ENCODE measurements around the gene PRRT3. TPM values are rescaled to one million over a fixed set of nuclear protein-coding genes. Genes with fewer than 3 reads are reported as not detected.

PRRT3 gene
- total RNA-seq, 2 experiments from 2014 or later = 1.4 to 4.3 TPM

DNA sequence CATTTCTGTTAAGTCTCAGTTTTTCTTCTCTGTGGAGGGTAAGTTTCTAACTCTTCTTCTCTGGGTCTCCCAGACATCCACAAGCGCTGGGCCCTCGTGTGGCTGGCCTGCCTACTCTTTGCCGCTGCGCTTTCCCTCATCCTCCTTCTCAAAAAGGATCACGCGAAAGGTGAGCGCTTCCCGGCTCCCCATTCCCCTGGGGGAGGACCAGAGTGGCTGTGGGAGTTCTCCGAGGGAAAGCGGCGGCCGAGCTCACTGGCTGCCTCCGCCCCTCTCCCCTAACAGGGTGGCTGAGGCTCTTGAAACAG, 19.7 kb downstream of the PRRT3 start:
- H3K4me3 ChIP-seq (ENCODE audit: low read depth, low read length, poor library complexity, severe bottlenecking) = peak overlapping the region; percentile 71
- no peak for DNase-seq (ENCODE audit: low spot score)
- H3K79me2 ChIP-seq (ENCODE audit: insufficient read depth, low read depth, low read length) = no peaks in the 10 kb centered on the region; the same call in 1 of the 2 replicates
- TF ChIP-seq, protein P1, sequence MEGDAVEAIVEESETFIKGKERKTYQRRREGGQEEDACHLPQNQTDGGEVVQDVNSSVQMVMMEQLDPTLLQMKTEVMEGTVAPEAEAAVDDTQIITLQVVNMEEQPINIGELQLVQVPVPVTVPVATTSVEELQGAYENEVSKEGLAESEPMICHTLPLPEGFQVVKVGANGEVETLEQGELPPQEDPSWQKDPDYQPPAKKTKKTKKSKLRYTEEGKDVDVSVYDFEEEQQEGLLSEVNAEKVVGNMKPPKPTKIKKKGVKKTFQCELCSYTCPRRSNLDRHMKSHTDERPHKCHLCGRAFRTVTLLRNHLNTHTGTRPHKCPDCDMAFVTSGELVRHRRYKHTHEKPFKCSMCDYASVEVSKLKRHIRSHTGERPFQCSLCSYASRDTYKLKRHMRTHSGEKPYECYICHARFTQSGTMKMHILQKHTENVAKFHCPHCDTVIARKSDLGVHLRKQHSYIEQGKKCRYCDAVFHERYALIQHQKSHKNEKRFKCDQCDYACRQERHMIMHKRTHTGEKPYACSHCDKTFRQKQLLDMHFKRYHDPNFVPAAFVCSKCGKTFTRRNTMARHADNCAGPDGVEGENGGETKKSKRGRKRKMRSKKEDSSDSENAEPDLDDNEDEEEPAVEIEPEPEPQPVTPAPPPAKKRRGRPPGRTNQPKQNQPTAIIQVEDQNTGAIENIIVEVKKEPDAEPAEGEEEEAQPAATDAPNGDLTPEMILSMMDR (conservative IDR thresholded peaks at IDR 0.05; ENCODE audit: low read length) = no peak
- no peak for TF ChIP-seq EZH2phosphoT487 (IDR thresholded peaks at IDR 0.05; ENCODE audit: borderline replicate concordance, low read depth, low read length)
- H4K20me1 ChIP-seq (ENCODE audit: insufficient read depth, low read length) = no peaks in the 10 kb centered on the region
- intact Hi-C loops (cut with micrococcal nuclease; ENCODE audit: unreplicated experiment) = loop anchor here (2.0 to 10.0 kb wide), 8 partner anchors 54 to 535 kb away; partner anchors contain the start of genes ARPC4, EMC3, FANCD2 and RPUSD3
- H3K9me2 ChIP-seq (ENCODE audit: insufficient read depth, low read length) = no peaks in the 10 kb centered on the region
- POLR2A ChIA-PET = interaction anchor here (0.6 to 1.6 kb wide), 9 partner anchors 12 to 388 kb away, joined by 3 to 10 read pairs (median 4); partner anchors contain the start of genes EMC3, JAGN1 and RPUSD3
- peak overlapping the region; percentile 98 for H3K4me2 ChIP-seq (ENCODE audit: low read length)
- no TSS peak for BruUV-seq (replicated peaks)
- H3K9me3 ChIP-seq (ENCODE audit: low read length) = no peaks in the 10 kb centered on the region
- CTCF ChIA-PET (ENCODE audit: unreplicated experiment) = interaction anchor here (0.6 to 1.4 kb wide), 4 partner anchors 9 to 389 kb away, joined by 3 to 4 read pairs (median 3); partner anchors contain the start of genes PRRT3 and SEC13
- peak overlapping the region; percentile 77 for H2AFZ ChIP-seq (ENCODE audit: low read length)
- H3K36me3 ChIP-seq (ENCODE audit: insufficient read depth, low read length) = peaks cover 15% of the 10 kb centered on the region; the same call in 1 of the 2 replicates
- H3K27ac ChIP-seq (ENCODE audit: low read depth, low read length, poor library complexity, severe bottlenecking) = peak overlapping the region; percentile 76
- peaks cover 22% of the 10 kb centered on the region for H3K4me1 ChIP-seq (ENCODE audit: insufficient read depth, low read length, poor library complexity, severe bottlenecking)

DNA sequence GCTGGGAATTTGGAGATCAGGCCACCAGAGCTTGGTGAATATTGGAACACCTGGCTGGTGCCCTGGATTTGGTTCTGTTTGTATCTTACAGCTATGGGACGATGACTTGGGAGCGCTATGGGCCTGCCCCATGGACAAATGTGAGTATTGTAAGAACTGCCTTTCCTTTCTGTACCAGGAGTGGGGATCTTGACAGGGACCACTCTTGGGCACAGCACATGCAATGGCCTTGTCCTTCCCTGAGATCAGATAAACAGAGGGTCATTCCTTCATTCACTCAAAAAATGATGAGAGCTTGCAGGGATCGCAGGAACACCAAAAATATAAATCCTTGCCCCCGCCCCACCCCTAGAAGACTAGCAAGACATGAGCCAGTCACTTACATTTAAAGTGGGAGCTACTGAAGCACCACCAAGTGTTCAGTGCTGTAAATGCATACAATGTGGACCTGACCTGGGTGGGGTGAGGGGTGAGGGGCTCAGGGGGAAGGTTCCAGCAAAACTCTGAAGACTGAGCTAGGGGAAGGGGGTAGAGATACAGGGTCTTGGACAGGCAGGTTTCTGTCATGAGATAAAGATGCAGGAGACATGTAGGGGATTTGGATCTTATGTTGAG, 21.3 kb downstream of the PRRT3 start:
- no peak overlapping the region for H3K27ac ChIP-seq (ENCODE audit: low read depth, low read length, poor library complexity, severe bottlenecking)
- peak; percentile 39 for DNase-seq (ENCODE audit: low spot score)
- H3K4me3 ChIP-seq (ENCODE audit: low read depth, low read length, poor library complexity, severe bottlenecking) = no peak overlapping the region
- H3K9me3 ChIP-seq (ENCODE audit: low read length) = no peaks in the 10 kb centered on the region
- no peaks in the 10 kb centered on the region for H3K9me2 ChIP-seq (ENCODE audit: insufficient read depth, low read length)
- peaks cover 5% of the 10 kb centered on the region; the same call in 1 of the 2 replicates for H3K36me3 ChIP-seq (ENCODE audit: insufficient read depth, low read length)
- no peaks in the 10 kb centered on the region for H4K20me1 ChIP-seq (ENCODE audit: insufficient read depth, low read length)
- intact Hi-C loops (cut with micrococcal nuclease; ENCODE audit: unreplicated experiment) = loop anchor here (2.0 to 10.0 kb wide), 7 partner anchors 40 to 534 kb away; partner anchors contain the start of genes ARPC4, JAGN1, RPUSD3 and SEC13
- TF ChIP-seq EZH2phosphoT487 (IDR thresholded peaks at IDR 0.05; ENCODE audit: borderline replicate concordance, low read depth, low read length) = no peak
- TF ChIP-seq, protein P1 (conservative IDR thresholded peaks at IDR 0.05; ENCODE audit: low read length) = peak; percentile 65
- BruUV-seq (replicated peaks) = no TSS peak
- H3K79me2 ChIP-seq (ENCODE audit: insufficient read depth, low read depth, low read length) = no peaks in the 10 kb centered on the region; the same call in 1 of the 2 replicates
- H2AFZ ChIP-seq (ENCODE audit: low read length) = no peak overlapping the region
- no peak overlapping the region for H3K4me2 ChIP-seq (ENCODE audit: low read length)
- CTCF ChIA-PET (ENCODE audit: unreplicated experiment) = interaction anchor here (0.6 to 1.0 kb wide), 3 partner anchors 22 to 1632 kb away, joined by 3 read pairs; no protein-coding TSS in a partner anchor
- POLR2A ChIA-PET = interaction anchor here (0.6 to 1.6 kb wide), 6 partner anchors 11 to 365 kb away, joined by 3 to 10 read pairs (median 4); partner anchors contain the start of gene EMC3
- H3K4me1 ChIP-seq (ENCODE audit: insufficient read depth, low read length, poor library complexity, severe bottlenecking) = peaks cover 22% of the 10 kb centered on the region

DNA sequence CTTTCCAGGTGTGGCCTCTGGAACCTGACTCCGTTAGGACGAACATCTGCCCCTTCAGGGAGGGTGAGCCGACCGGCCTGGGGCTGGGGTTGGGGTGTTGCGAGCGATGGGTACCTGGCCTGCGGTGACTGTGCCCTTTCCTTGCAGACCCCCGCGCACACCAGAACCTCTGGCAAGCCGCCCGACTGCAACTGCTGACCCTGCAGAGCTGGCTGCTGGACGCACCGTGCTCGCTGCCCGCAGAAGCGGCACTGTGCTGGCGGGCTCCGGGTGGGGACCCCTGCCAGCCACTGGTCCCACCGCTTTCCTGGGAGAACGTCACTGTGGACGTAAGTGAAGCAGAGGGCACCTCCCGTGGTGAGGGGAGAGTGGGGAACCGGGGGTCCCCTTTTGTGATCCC, 24.1 kb downstream of the PRRT3 start:
- Histone ChIP-seq H2AFZ (ENCODE audit: low read length) (no peak overlapping the region), H3K4me2 (ENCODE audit: low read length) (no peak overlapping the region), H3K9me2 (ENCODE audit: insufficient read depth, low read length) (no peaks in the 10 kb centered on the region), H4K20me1 (ENCODE audit: insufficient read depth, low read length) (no peaks in the 10 kb centered on the region), H3K4me3 (ENCODE audit: low read depth, low read length, poor library complexity, severe bottlenecking) (no peak overlapping the region), H3K9me3 (ENCODE audit: low read length) (no peaks in the 10 kb centered on the region), H3K79me2 (ENCODE audit: insufficient read depth, low read depth, low read length) (no peaks in the 10 kb centered on the region), H3K4me1 (ENCODE audit: insufficient read depth, low read length, poor library complexity, severe bottlenecking) (peaks cover 4% of the 10 kb centered on the region), H3K36me3 (ENCODE audit: insufficient read depth, low read length) (no peaks in the 10 kb centered on the region), H3K27ac (ENCODE audit: low read depth, low read length, poor library complexity, severe bottlenecking) (no peak overlapping the region)
- TF ChIP-seq, protein P1 (conservative IDR thresholded peaks at IDR 0.05; ENCODE audit: low read length) = no peak
- TF ChIP-seq EZH2phosphoT487 (IDR thresholded peaks at IDR 0.05; ENCODE audit: borderline replicate concordance, low read depth, low read length) = no peak
- ChIA-PET POLR2A (no interaction called here), CTCF (ENCODE audit: unreplicated experiment) (no interaction called here)
- DNase-seq (ENCODE audit: low spot score) = no peak
- BruUV-seq (replicated peaks) = no TSS peak
- intact Hi-C loops (cut with micrococcal nuclease; ENCODE audit: unreplicated experiment) = no loop called here

Measured in OCI-LY7 (cell line).